ENCODE measurements around the gene TCF15. TPM values are rescaled to one million over a fixed set of nuclear protein-coding genes. Genes with fewer than 3 reads are reported as not detected.
A peak's percentile ranks its signal among the peaks of the same experiment; 100 is the strongest.

Gene TCF15
- total and polyA plus RNA-seq, 2 of the 13 experiments (the other 11 are each of a cell fraction or from before 2014, with no cell fraction given), result not detected

- TF ChIP-seq MBD4 (IDR thresholded peaks at IDR 0.05; ENCODE audit: borderline replicate concordance, low read length), result no peak
- peak; percentile 77 for TF ChIP-seq REPIN1 (CRISPR knock-in tag; IDR thresholded peaks at IDR 0.05; ENCODE audit: borderline replicate concordance, low read depth)
- TF ChIP-seq POLR2AphosphoS2 (IDR thresholded peaks at IDR 0.05; ENCODE audit: low read depth, low read length), result no peak
- peak; percentile 66; the same call in 1 of the 2 replicates for TF ChIP-seq ZNF556 (CRISPR knock-in tag; IDR thresholded peaks at IDR 0.05; ENCODE audit: borderline replicate concordance)
- TF ChIP-seq LCORL (IDR thresholded peaks at IDR 0.05), result no peak
- TF ChIP-seq LCORL (CRISPR knock-in tag; IDR thresholded peaks at IDR 0.05), result peak; percentile 80
- 0 out of 2 replicates have a peak, but pooled peaks have one; percentile 22 for TF ChIP-seq RCOR2 (CRISPR knock-in tag; IDR thresholded peaks at IDR 0.05)
- TF ChIP-seq ZBTB20 (CRISPR knock-in tag; IDR thresholded peaks at IDR 0.05; ENCODE audit: borderline replicate concordance, low read depth), result 0 out of 2 replicates have a peak, but pooled peaks have one; percentile 42
- peak; percentile 34; the same call in 1 of the 2 replicates for TF ChIP-seq ZNF644 (CRISPR knock-in tag; IDR thresholded peaks at IDR 0.05; ENCODE audit: low read depth)
- 0 out of 2 replicates have a peak, but pooled peaks have one; percentile 41 for TF ChIP-seq DNMT1 (CRISPR knock-in tag; IDR thresholded peaks at IDR 0.05)
- peak; percentile 44; the same call in 1 of the 2 replicates for TF ChIP-seq FOXO1 (CRISPR knock-in tag; IDR thresholded peaks at IDR 0.05)
- TF ChIP-seq RFXANK (CRISPR knock-in tag; IDR thresholded peaks at IDR 0.05), result no peak
- TF ChIP-seq ETV5 (CRISPR knock-in tag; IDR thresholded peaks at IDR 0.05; ENCODE audit: borderline replicate concordance), result peak; percentile 44; the same call in 1 of the 2 replicates
- TF ChIP-seq, protein P1, sequence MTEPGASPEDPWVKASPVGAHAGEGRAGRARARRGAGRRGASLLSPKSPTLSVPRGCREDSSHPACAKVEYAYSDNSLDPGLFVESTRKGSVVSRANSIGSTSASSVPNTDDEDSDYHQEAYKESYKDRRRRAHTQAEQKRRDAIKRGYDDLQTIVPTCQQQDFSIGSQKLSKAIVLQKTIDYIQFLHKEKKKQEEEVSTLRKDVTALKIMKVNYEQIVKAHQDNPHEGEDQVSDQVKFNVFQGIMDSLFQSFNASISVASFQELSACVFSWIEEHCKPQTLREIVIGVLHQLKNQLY (CRISPR knock-in tag; IDR thresholded peaks at IDR 0.05), result peak; percentile 41; the same call in 1 of the 2 replicates
- TF ChIP-seq ZNF567 (CRISPR knock-in tag; IDR thresholded peaks at IDR 0.05; ENCODE audit: borderline replicate concordance), result no peak
- TF ChIP-seq JUN (CRISPR knock-in tag; IDR thresholded peaks at IDR 0.05), result no peak
- no peak for TF ChIP-seq MTERF4 (CRISPR knock-in tag; IDR thresholded peaks at IDR 0.05)
- TF ChIP-seq SOX5 (CRISPR knock-in tag; IDR thresholded peaks at IDR 0.05; ENCODE audit: borderline replicate concordance), result peak; percentile 50; the same call in 1 of the 2 replicates
- peak; percentile 43; the same call in 1 of the 2 replicates for TF ChIP-seq ZFX (CRISPR knock-in tag; IDR thresholded peaks at IDR 0.05; ENCODE audit: low read depth)
- TF ChIP-seq RNF219 (CRISPR knock-in tag; IDR thresholded peaks at IDR 0.05), result no peak
- no peak for TF ChIP-seq MEIS2 (CRISPR knock-in tag; IDR thresholded peaks at IDR 0.05)
- TF ChIP-seq MED13 (CRISPR knock-in tag; IDR thresholded peaks at IDR 0.05), result peak; percentile 30; the same call in 1 of the 2 replicates
- TF ChIP-seq ZMYM3 (CRISPR knock-in tag; IDR thresholded peaks at IDR 0.05), result peak; percentile 23; the same call in 1 of the 2 replicates
- no peak for TF ChIP-seq TEAD2 (CRISPR knock-in tag; IDR thresholded peaks at IDR 0.05)
- TF ChIP-seq CREB1 (IDR thresholded peaks at IDR 0.05), result 0 out of 2 replicates have a peak, but pooled peaks have one; percentile 10
- TF ChIP-seq CREB1 (CRISPR knock-in tag; IDR thresholded peaks at IDR 0.05), result no peak
- TF ChIP-seq YEATS2 (CRISPR knock-in tag; IDR thresholded peaks at IDR 0.05; ENCODE audit: borderline replicate concordance), result peak; percentile 34; the same call in 1 of the 2 replicates
- TF ChIP-seq ZSCAN21 (CRISPR knock-in tag; IDR thresholded peaks at IDR 0.05; ENCODE audit: borderline replicate concordance), result no peak
- TF ChIP-seq ZNF557 (CRISPR knock-in tag; IDR thresholded peaks at IDR 0.05), result no peak
Observed at GRCh38 chr20:561437-562231, 48.5 kb downstream of the TCF15 start (continued).

All from HepG2 (cell line).